SH-SY5Y (cell line): ENCODE results near the gene SYNC.

ENCODE experiments used
- GATA2 ChIP-seq: IDR thresholded peaks from 2 replicates; pipeline ENCODE4 v1.6.1; 2011; ENCODE audit warnings: mild to moderate bottlenecking, low read depth, low read length
- GATA3 ChIP-seq: IDR thresholded peaks from 2 replicates; pipeline ENCODE4 v1.6.1; 2011; ENCODE audit warnings: low read depth, mild to moderate bottlenecking, low read length, moderate library complexity

Gene SYNC

DNA sequence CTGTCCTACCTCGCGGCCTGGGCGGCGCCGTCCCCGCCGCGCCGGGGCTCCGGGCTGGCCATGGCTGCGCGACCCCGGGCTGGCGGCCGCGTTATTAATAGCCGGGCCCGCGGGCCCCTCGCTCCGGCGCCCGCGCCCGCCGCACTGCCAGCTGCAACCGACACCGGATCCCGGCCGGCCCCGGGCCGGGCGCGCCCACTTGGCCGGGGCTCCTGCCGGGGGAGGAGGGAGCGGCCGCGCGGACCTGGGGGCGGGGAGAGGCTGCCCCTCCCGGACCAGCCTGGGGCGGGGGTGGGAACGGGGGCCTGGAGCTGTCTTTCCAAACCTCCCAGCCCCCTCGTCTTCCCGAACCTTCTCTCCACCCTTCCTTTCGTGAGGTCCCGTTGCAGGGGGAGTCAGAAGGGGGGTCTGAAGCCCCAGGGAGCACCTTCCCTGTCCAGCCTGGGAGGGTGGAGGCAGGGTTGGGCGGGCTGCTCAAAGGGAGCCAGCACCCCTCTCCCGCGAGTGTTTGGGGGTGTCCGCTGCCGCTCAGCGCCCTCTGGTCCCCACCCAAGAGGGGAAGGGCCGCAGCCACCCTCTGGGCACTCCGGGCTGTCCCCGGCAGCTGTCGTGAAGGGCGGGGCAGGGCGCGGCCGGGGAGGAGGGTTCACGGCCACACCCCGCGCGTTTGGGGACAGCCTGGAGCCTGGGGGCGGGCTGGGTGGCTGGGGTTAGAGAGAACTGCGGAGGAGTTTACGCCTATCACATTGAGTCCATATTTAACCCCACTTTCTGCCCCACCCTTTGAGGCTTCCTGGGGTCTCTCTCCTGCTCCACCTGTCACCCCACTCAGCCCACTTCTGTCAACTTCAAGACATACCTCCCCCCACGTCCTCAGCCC is at the start of gene SYNC:
TSS of gene SYNC (minus strand) at position 172 of the 880 bp plus-strand sequence. CDS start at position 62, 110 bp downstream.
- TF ChIP-seq GATA3 (no peak), GATA2 (no peak)

GRCh38 chr1:32749771-32750170 is 47.2 kb upstream of the SYNC start:
- TF ChIP-seq GATA2 (no peak), GATA3 (no peak)

DNA sequence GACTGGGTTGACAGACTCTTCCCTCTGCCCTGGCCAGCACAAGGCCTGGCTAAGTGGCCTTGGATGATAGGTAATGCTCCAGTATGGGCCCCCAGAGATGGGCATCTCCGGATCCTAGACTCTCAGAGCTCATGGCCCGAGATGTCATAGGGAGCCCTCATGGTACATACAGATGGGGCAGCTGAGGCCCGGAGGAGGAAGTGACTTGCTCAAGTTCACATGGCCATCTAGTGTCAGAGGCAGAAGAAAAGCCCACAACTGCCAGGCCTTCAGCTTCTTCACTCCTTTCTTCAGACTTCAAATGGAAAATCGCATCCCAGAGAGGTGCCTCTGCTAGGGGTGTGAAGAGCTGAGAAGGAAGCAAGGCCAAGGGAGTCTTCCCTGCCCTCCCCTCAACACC is 46.8 kb upstream of the SYNC start:
- no peak for TF ChIP-seq GATA3
- no peak for TF ChIP-seq GATA2

DNA sequence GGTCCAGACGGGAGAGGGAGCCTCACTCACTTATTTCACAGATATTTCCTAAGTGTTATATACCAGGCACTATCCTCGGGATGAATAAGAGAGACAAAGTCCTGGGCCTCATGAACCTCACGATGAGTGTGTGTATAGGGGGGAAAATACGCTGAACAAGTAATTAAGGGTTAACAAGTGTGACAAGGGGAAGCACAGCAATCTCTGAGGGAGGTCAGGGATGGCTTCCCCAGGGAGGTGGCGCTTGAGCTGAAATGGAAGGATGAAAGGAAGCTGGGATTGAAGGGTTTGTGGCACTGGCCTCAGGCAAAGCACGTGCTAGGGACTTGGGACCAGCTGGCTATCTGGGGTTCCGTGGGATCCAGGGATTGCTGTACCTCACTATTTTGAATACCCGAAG is 46.4 kb upstream of the SYNC start:
- no peak for TF ChIP-seq GATA2

DNA sequence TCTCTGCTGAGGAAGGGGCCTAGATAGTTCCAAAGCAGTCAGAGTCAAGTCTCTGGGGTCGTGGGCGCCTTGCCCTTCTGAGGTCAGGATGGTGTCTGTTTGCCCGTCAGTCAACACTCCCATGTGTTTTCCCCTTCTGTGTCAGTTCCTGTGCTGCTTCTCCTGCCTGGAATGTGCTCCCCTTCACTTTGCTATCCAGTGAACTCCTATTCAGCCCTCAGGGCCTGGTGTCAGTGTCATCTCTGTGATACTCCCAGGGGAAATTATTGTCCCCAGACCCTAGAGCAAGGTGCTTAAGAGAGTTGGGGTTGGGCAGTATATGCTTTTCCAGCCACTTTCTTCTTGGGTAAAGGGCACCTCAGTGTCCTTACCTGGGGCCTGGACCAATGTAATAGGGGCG is 45.8 kb upstream of the SYNC start:
- TF ChIP-seq GATA2 = no peak
- no peak for TF ChIP-seq GATA3

DNA sequence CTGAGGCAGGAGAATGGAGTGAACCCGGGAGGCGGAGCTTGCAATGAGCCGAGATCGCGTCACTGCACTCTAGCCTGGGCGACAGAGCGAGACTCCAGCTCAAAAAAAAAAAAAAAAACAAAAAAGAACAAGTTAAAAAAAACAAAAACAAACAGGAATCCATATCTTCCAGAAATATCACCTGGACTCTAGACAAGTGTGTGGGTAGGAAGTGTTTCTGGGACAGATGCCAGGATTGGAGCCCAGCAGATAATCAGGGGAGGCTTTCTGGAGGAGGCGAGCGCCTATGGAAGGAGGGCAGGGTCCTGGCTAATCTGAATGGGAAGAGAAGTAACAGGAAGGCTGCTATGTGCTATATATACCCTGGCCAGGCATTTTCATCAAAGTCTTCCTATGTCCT is 43.6 kb upstream of the SYNC start:
- TF ChIP-seq GATA3 (no peak), GATA2 (no peak)

DNA sequence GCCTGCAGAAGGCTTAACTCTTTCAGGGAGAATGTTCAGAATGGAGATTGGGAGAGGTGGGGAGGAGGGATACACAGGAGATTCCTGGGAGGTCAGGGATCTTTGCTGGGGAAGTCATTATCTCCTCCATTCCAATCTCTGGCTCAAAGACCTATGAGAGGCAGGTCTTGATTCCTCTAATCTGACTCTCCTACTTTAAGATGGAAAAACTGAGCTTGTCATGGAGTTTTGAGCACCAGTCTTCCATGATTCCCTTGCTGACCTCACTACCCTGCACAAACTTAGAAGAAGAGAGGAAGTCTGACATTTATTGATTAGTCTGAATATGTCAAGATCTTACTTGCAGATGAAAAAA is 41.5 kb upstream of the SYNC start:
- TF ChIP-seq GATA3 = no peak
- TF ChIP-seq GATA2 = no peak

- no peak for TF ChIP-seq GATA3
- no peak for TF ChIP-seq GATA2
These were observed 41.0 kb upstream of the SYNC start for GRCh38 chr1:32743380-32744070.

- TF ChIP-seq GATA2 (no peak), GATA3 (no peak)
These were observed 40.4 kb upstream of the SYNC start for GRCh38 chr1:32742956-32743355.

GRCh38 chr1:32742199-32742947 is 39.8 kb upstream of the SYNC start:
- TF ChIP-seq GATA2 (no peak), GATA3 (no peak)

DNA sequence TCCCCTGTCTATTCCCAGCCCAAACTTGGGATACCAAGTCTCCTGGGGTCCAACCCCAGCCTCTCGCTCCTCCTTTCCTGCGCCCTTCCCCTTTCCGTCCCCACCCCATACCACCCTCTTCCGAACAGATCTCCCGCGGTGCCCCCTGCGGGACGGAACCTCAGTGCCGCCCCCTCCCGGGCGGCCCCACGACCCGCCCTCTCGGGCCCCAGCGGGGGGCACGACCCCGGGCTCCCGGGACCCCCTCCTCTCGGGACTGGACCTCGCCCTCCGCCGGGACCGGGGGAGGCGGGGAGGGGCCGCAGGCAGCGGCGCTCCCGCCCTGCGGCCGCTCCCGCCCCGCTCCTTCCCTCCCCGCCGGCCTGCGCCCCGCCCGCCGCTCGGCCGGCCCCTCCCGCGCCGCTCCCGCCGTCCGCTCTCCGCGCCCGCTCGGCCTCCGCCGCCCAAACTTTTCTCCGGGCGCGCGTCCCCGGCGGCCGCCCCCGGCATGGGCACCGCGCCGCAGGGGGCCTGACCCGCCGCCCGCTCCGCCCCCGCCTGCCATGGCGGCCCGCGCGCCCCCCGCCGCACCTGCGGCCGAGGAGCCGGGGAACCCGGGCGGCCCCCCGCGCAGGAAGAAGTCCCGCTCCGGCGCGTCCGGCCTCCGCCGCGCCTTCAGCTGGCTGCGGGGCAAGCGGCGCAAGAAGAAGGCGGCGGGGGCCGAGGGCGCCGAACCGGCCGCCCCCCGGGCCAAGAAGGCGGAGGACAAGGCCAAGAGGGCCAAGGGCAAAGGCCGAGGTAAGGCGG is 39.0 kb upstream of the SYNC start:
- TF ChIP-seq GATA3 (no peak), GATA2 (no peak)

DNA sequence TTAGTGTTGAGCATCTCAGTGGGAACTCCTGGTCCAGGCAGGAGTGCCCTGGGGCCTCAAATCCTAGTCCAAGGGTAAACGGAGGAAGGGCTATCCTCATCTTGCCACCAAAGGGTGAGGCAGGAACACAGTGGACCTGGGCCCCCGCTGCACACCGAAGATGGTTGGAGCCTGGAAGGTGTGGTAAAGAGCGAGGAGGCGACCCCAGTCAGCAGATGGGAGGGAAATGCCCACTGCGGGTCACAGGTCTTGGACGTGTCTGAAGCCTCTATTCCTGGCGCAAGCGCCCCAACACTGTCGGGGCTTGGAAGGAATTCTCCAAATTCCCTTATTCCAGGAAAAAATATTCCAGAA is 38.5 kb upstream of the SYNC start:
- TF ChIP-seq GATA2 (no peak), GATA3 (no peak)

DNA sequence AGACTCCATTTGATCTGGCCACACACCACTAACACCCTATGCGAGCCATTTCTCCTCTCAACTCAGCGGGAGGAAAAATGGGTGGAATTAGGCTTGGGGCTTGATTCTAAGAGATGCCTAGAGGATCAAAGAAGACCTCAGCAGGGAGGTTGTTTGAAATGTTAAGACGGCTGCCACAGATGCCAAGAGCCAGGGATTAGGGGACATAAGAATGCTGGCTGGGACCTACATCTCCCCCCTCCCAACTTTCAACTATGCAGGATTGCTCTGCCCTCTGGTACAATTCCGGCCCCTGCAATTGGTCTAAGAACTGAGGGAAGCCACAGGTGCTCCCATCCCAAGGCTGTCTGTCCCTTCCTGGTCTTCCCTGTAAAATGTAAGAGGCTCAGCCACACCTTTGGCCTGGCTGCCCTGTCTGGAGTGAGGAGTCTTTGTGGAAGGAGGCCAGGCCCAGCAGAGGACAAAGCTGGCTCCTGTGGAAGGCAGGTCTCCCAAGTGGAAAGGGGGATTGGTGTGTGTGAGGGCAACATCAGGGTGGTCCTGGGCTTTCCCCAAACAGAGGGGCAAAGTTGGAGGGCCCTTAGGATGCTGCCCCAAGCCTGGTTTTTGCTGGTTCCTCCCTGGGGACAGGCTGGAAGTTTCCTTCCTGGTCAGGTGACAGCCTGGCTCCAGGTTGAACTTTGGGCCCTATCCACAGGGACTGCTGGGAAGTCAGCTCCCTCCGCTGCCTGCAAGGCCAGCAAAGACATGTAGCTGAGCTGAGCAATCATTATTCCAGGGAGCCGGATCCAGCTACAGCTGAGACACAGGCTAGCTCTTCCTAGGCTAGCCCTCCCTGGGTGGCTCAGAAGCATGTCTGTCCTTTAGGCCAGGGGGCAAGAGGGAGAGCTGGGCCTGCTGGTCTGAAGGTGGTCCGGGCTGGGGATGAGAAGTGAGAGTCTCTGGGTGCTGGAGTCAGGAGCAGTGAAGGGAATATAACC is 34.5 kb upstream of the SYNC start:
- TF ChIP-seq GATA3 = no peak
- TF ChIP-seq GATA2 = no peak
